ENCODE results near the gene MFSD2A. TPM values are rescaled to one million over a fixed set of nuclear protein-coding genes. Genes with fewer than 3 reads are reported as not detected.

MFSD2A gene
- total RNA-seq, 3 donors from 2014 or later, result 3.0 to 61.5 (median 7.9) TPM

DNA sequence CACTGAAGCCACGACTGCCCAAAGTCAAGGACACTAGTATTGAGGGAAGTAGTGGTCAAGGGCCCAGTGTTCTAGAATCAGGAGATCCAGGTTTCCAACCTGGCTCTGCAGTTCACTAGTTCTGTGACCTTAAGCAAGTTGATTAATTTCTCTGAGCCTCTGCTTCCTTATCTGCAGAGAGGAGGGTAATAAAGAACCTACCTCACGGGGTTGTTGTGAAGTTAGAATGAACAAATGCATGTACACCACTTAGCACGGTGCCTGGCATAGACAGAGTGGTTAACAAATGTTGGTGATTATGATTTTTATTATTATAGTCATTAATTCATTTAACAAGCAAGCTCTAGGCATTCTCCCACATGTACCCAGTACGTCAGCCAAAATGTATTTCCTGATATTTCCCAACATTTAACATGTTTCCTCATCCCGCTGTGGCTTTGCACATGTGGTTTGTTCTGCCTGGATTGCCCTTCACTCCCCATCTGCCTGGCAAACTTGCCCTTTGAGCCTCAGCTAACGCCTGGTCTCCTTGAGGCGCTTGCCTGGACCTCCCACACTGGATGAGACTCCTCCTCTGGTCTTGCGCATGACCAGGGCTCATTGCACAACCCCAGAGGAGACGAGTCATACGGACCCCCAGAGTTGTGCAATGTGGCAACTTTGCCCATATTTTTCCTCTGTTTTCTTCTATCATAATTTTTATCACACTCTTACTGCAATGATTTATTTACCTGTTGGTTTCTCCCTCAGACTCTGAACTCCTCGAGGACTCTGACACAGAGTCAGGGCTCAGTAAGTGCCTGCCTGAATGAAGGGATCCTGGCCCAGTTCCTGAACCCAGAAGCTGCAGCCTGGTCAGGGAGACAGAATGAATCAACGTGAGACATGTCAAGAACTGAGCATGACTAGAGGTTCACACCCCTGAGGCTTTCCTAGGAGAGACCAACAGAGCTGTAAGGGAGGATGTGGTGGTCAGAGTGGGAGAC lies 20.7 kb upstream of the MFSD2A start:
- TF ChIP-seq POLR2A (IDR thresholded peaks at IDR 0.05) (no peak), POLR2AphosphoS5 (IDR thresholded peaks at IDR 0.05) (peak; percentile 86 to 99 (median 95))
- TF ChIP-seq, protein P1, sequence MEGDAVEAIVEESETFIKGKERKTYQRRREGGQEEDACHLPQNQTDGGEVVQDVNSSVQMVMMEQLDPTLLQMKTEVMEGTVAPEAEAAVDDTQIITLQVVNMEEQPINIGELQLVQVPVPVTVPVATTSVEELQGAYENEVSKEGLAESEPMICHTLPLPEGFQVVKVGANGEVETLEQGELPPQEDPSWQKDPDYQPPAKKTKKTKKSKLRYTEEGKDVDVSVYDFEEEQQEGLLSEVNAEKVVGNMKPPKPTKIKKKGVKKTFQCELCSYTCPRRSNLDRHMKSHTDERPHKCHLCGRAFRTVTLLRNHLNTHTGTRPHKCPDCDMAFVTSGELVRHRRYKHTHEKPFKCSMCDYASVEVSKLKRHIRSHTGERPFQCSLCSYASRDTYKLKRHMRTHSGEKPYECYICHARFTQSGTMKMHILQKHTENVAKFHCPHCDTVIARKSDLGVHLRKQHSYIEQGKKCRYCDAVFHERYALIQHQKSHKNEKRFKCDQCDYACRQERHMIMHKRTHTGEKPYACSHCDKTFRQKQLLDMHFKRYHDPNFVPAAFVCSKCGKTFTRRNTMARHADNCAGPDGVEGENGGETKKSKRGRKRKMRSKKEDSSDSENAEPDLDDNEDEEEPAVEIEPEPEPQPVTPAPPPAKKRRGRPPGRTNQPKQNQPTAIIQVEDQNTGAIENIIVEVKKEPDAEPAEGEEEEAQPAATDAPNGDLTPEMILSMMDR (IDR thresholded peaks at IDR 0.05), result peak in 1 of 3 donors; percentile 18
- DNase-seq (ENCODE audit: low spot score in 2 of 2), result peak in 1 of 2 donors; percentile 95
- intact Hi-C loops (cut with DNase I; ENCODE audit: low total_unique reads), result no loop called here
- H3K36me3 ChIP-seq, result no peaks in the 10 kb centered on the region
- no peaks in the 10 kb centered on the region for H3K27me3 ChIP-seq
- H3K4me3 ChIP-seq, result no peak overlapping the region
- H3K9me3 ChIP-seq, result no peaks in the 10 kb centered on the region
- H3K27ac ChIP-seq, result peak overlapping the region; percentile 74 to 80
- H3K4me1 ChIP-seq, result peaks cover 3 to 4% of the 10 kb centered on the region in 2 donors

DNA sequence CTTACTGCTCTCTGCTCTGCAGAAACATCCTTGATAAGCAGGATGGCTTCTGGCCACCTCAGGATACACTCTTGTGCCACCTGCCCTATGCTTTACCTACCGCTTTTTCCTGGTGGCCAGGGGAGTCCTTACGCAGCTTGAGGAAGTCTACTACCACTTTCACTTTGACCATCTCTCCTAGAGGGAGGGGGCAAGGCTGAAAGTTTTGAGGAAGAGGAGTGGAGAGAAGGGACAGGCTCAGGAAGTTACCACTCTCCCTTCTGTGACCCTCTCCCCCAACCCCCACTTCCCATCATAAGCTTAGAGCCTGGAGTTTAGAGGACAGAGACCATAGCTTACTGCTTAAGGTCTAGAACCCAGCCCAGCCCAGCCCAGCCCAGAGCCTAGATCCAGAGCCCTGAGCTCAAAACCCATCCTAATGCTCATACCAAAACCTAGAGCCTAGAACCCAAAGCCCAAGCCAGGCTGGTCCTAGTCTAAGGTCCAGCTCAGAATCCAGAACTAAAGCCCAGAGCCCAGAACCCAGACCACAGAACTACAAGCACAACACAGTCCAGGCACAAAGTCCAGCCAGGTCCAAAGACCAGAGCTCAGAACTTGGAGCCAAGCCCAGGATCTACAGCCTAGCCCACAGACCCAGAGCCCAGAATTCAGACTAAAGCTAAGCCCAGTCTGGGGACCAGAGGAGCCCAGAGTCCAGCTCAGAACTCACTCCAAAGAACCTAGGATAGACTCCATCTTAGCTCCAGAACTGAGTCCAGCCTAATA lies 18.0 kb upstream of the MFSD2A start:
- H3K4me3 ChIP-seq, result peak overlapping the region in 1 of 3 donors; percentile 7
- intact Hi-C loops (cut with DNase I; ENCODE audit: low total_unique reads), result no loop called here
- H3K9me3 ChIP-seq, result no peaks in the 10 kb centered on the region
- TF ChIP-seq, protein P1 (IDR thresholded peaks at IDR 0.05), result no peak
- TF ChIP-seq POLR2A (IDR thresholded peaks at IDR 0.05) (no peak), POLR2AphosphoS5 (IDR thresholded peaks at IDR 0.05) (no peak)
- no peaks in the 10 kb centered on the region for H3K36me3 ChIP-seq
- H3K27me3 ChIP-seq, result no peaks in the 10 kb centered on the region
- no peak for DNase-seq (ENCODE audit: low spot score in 2 of 2)
- H3K27ac ChIP-seq, result no peak overlapping the region
- peaks cover 3 to 4% of the 10 kb centered on the region in 2 donors for H3K4me1 ChIP-seq

DNA sequence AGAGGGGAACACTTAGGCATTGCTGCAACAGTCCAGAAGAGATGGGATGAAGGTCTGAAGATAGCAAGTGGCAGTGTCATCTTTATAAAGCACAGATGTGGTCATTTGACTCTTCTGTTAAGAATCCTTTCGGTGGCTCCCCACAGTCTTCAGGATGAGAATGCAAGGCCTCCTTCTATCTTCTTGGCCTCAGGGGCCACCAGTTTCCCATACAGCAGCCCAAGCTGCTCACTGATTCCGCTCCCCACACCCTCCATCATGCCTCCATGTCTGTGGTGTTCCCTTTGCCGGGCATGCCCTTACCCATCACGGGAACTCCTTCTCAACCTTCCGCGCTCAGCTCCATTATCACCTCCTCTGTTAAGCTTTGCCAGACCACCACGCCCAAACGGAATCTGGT lies 16.1 kb upstream of the MFSD2A start:
- Histone ChIP-seq H3K36me3 (no peaks in the 10 kb centered on the region), H3K4me1 (peaks cover 2 to 3% of the 10 kb centered on the region in 2 donors), H3K9me3 (no peaks in the 10 kb centered on the region), H3K27ac (no peak overlapping the region), H3K4me3 (no peak overlapping the region), H3K27me3 (no peaks in the 10 kb centered on the region)
- intact Hi-C loops (cut with DNase I; ENCODE audit: low total_unique reads), result no loop called here
- no peak for DNase-seq (ENCODE audit: low spot score in 2 of 2)
- no peak for TF ChIP-seq POLR2AphosphoS5 (IDR thresholded peaks at IDR 0.05)

- H3K27me3 ChIP-seq, result no peaks in the 10 kb centered on the region
- no peaks in the 10 kb centered on the region for H3K4me1 ChIP-seq
- H3K27ac ChIP-seq, result no peak overlapping the region
- intact Hi-C loops (cut with DNase I; ENCODE audit: low total_unique reads), result no loop called here
- H3K4me3 ChIP-seq, result no peak overlapping the region
- TF ChIP-seq POLR2A (IDR thresholded peaks at IDR 0.05) (no peak), POLR2AphosphoS5 (IDR thresholded peaks at IDR 0.05) (no peak)
- TF ChIP-seq, protein P1 (IDR thresholded peaks at IDR 0.05), result no peak
- H3K9me3 ChIP-seq, result no peaks in the 10 kb centered on the region
- H3K36me3 ChIP-seq, result no peaks in the 10 kb centered on the region
- DNase-seq (ENCODE audit: low spot score in 2 of 2), result no peak
Measured at GRCh38 chr1:39940253-39940652, 14.7 kb upstream of the MFSD2A start.

DNA sequence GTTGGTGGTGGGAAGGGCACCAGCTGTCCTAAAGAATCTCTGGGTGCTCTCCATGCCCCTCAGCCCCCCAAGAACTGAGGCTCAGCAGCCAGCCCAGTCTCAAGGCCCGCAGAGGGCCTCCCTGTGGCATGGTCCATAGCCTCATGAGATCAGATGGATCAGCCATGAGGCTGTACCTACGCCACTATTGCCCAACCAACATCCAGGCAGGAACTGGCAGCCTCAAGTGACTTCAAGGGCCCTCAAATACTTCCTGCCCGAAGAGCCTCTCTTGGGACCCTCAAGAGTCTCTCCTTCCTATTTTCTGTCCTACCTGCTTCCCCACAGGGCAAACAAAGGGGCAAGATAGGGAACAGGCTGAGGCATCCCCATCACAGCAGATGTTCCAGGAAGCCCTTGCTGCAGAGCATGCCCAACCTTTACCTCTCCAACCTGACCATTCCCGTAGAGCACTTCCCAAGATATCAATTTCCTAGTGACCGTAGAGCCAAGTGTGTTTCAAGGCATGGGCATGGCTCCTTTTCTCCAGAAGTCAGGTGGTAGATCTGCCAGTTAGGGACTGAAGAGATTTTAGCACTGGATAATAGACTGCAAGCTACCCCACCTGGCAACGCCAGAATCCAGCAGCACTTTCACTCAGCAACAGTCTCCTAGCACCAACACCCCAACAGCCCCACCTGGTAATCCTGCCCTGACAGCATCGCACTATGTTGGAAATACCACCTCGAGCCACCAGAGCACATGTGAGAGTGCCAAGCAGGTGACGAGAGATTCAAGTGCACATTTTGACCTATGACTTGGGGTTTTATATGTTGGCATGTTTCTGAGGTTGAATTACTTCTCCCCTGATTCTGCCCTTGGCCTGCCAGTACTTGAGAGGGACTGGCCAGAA lies 13.7 kb upstream of the MFSD2A start:
- intact Hi-C loops (cut with DNase I; ENCODE audit: low total_unique reads), result no loop called here
- TF ChIP-seq, protein P1 (IDR thresholded peaks at IDR 0.05), result no peak
- TF ChIP-seq POLR2A (IDR thresholded peaks at IDR 0.05) (no peak), POLR2AphosphoS5 (IDR thresholded peaks at IDR 0.05) (no peak)
- H3K9me3 ChIP-seq, result no peaks in the 10 kb centered on the region
- no peaks in the 10 kb centered on the region for H3K36me3 ChIP-seq
- H3K4me3 ChIP-seq, result no peak overlapping the region
- no peaks in the 10 kb centered on the region for H3K4me1 ChIP-seq
- no peaks in the 10 kb centered on the region for H3K27me3 ChIP-seq
- no peak overlapping the region for H3K27ac ChIP-seq
- no peak for DNase-seq (ENCODE audit: low spot score in 2 of 2)
